Duodenal mucosa (tissue), 2 donors: Measurements from ENCODE around the gene ERI3.
"Not testable (repeated sequence)": the region's sequence is repeated elsewhere in the genome, so short reads cannot be mapped to it uniquely, and the experiment has no call there.

Experiments
- H3K27ac ChIP-seq: one replicate; pipeline ENCODE4 v1.7.0; 2013; ENCODE audit warnings: low read depth, low read length
- H3K27me3 ChIP-seq, 2 donors: one replicate each; pipeline ENCODE4 v1.7.0; 2013; ENCODE audit warnings: low read length in 2 of 2, control low read depth in 1 of 2; ENCODE audit not compliant: insufficient read depth in 2 of 2, control insufficient read depth in 1 of 2
- H3K36me3 ChIP-seq, 2 donors: one replicate each; pipeline ENCODE4 v1.7.0; 2013; ENCODE audit warnings: low read length in 2 of 2, control low read depth in 1 of 2; ENCODE audit not compliant: insufficient read depth in 2 of 2, control insufficient read depth in 1 of 2
- H3K4me1 ChIP-seq, 2 donors: one replicate each; pipeline ENCODE4 v1.7.0; 2013; ENCODE audit warnings: low read length in 2 of 2, control low read depth in 1 of 2; ENCODE audit not compliant: insufficient read depth in 2 of 2, control insufficient read depth in 1 of 2
- H3K4me3 ChIP-seq, 2 donors: one replicate each; pipeline ENCODE4 v1.7.0; 2013; ENCODE audit warnings: low read length in 2 of 2, low read depth in 1 of 2
- H3K9ac ChIP-seq, 2 donors: one replicate each; pipeline ENCODE4 v1.7.0; 2013; ENCODE audit warnings: low read length in 2 of 2, low read depth in 1 of 2
- H3K9me3 ChIP-seq, 2 donors: one replicate each; pipeline ENCODE4 v1.7.0; 2013; ENCODE audit warnings: low read length in 2 of 2, control low read depth in 1 of 2; ENCODE audit not compliant: control insufficient read depth in 1 of 2

ERI3 gene

GRCh38 chr1:44218503-44219300 is 136.4 kb downstream of the ERI3 start:
- Histone ChIP-seq H3K4me3 (no peak overlapping the region), H3K9me3 (no peaks in the 10 kb centered on the region), H3K9ac (no peak overlapping the region), H3K4me1 (peaks cover 9 to 15% of the 10 kb centered on the region in 2 donors), H3K27me3 (no peaks in the 10 kb centered on the region), H3K27ac (no peak overlapping the region), H3K36me3 (peaks cover 39 to 62% of the 10 kb centered on the region in 2 donors)

DNA sequence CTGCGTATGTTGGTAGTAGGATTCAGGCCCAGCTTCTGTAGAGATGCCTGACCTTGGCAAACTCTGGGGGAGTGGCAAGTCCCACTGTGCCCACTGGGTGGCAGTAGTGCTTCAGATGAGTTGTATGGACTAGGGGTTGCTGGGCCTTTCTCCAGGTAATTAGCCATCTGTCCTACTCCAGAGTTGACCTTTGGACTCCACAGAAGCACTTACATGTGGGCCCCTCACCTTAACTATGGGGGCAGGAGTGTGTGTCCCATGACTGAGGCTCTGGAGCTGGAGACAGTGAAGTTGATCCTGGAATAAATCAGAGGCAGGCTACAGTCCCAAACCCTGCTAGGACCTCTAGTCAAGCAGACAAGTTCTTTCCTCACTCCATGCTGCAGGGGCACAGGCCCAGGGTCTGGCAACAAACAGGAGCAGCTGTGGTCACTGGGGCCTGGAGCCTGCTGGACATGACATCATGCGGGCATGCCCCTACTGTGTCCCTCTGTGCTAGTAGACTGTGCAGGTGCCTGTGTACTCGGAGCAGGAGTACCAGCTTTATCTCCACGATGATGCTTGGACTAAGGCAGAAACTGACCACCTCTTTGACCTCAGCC is 137.1 kb downstream of the ERI3 start:
- Histone ChIP-seq H3K27ac (no peak overlapping the region), H3K4me3 (no peak overlapping the region), H3K27me3 (no peaks in the 10 kb centered on the region), H3K4me1 (peaks cover 11 to 17% of the 10 kb centered on the region in 2 donors), H3K9ac (no peak overlapping the region), H3K36me3 (peaks cover 39 to 62% of the 10 kb centered on the region in 2 donors), H3K9me3 (no peaks in the 10 kb centered on the region)

DNA sequence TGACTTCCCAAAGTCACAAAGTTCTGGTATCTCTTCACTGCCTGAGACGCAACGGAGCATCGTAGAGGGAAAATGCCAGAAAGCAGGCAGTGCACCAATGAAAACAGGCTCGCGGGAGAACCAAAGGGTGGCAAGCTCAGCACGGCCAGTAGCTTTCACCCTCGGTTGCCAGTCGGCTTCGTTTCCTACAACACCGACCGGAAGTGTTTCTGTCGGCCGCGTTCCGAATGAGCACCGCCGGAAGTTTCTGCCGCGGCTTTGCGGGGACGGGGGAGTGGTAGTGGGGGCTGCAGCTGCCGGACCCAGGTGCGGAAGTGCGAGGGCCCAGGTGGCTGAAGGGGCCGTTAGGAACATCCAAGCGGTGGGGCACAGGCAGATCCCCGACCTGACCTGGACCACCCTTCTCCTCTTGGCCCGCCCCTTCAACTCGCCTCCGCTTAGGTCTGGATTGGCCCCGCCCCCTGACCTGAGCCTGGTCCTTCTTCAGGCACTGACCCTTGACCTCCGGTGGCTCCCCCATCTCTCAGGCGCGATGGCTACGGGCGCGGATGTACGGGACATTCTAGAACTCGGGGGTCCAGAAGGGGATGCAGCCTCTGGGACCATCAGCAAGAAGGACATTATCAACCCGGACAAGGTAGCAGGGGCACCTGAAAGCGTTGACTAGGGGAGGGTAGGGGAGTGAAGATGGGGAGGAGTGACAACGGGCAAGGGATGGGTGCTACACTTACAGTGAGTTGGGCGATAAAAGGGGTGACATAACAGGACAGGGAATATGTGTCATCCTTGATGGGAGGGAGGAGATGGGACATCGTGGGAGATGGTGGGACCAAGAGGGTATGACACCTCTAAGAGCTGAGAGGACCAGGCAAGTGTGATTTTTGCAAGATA is 141.6 kb downstream of the ERI3 start, which contains the start of gene DMAP1:
Gene DMAP1 (plus strand): TSS at position 250 of the 891 bp plus-strand sequence. CDS start 283 bp downstream, at position 533.
- peaks cover 12 to 22% of the 10 kb centered on the region in 2 donors for H3K36me3 ChIP-seq
- no peaks in the 10 kb centered on the region for H3K9me3 ChIP-seq
- peak within 1 kb of the TSS; percentile 75 to 89 for H3K9ac ChIP-seq
- no peaks in the 10 kb centered on the region for H3K27me3 ChIP-seq
- peak within 1 kb of the TSS; percentile 97 to 99 for H3K4me3 ChIP-seq
- H3K4me1 ChIP-seq: peaks cover 18 to 24% of the 10 kb centered on the region in 2 donors
- H3K27ac ChIP-seq: peak within 1 kb of the TSS; percentile 13

GRCh38 chr1:44212355-44213221 is 142.5 kb downstream of the ERI3 start:
- H3K9ac ChIP-seq: peak overlapping the region; percentile 75 to 89
- no peak overlapping the region for H3K27ac ChIP-seq

DNA sequence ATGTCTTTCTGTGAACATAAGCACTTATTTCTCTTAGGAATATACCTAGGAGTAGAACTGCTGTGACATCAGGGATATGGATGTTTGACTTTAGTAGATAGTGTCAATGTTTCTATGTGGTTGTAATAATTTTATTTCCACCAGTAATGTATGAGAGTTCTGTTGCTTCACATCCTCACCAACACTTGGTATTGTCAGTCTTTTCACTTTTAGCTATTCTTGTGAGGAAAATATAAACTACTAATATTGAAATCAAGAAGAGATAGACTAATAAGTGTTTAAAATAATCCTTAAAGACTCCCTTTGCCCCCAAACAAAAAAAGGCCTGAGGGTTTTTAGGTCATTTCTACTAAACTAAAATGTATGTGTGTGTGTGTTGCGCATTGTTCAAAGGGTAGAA is 144.5 kb downstream of the ERI3 start:
- Histone ChIP-seq H3K27me3 (no peaks in the 10 kb centered on the region), H3K9me3 (no peaks in the 10 kb centered on the region), H3K9ac (no peak overlapping the region), H3K4me3 (no peak overlapping the region), H3K4me1 (peaks cover 18 to 19% of the 10 kb centered on the region in 2 donors), H3K36me3 (peaks cover 3 to 9% of the 10 kb centered on the region in 2 donors), H3K27ac (no peak overlapping the region)

More at GRCh38 chr1:44212355-44213221, 142.5 kb downstream of the ERI3 start:
- Histone ChIP-seq H3K9me3 (no peaks in the 10 kb centered on the region), H3K36me3 (peaks cover 9 to 17% of the 10 kb centered on the region in 2 donors), H3K4me1 (peaks cover 18 to 19% of the 10 kb centered on the region in 2 donors), H3K4me3 (peak overlapping the region; percentile 97 to 99), H3K27me3 (no peaks in the 10 kb centered on the region)

GRCh38 chr1:44208226-44208625 is 146.8 kb downstream of the ERI3 start:
- H3K36me3 ChIP-seq: no peaks in the 10 kb centered on the region
- peaks cover 7 to 8% of the 10 kb centered on the region in 2 donors for H3K4me1 ChIP-seq
- no peak overlapping the region for H3K4me3 ChIP-seq
- no peaks in the 10 kb centered on the region for H3K9me3 ChIP-seq
- H3K9ac ChIP-seq: no peak overlapping the region
- H3K27ac ChIP-seq: no peak overlapping the region
- H3K27me3 ChIP-seq: no peaks in the 10 kb centered on the region

DNA sequence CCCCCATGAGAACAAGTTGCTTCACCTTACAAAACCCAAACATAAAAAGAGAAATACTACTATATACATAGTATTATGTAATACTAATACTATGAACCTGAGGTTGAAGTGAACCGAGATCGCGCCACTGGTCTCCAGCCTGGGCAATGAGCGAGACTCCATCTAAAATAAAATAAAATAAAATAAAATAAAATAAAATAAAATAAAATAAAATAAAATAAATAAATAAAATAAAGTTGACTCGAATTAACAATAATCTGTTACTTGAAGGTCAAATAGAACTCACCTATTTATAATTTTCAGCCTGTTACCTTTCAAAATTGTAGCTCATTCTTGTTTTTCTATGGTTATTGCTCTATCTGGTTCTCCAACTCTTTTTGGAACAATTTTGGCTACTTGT is 148.5 kb downstream of the ERI3 start:
- H3K9ac ChIP-seq, H3K27ac ChIP-seq, H3K4me1 ChIP-seq, H3K27me3 ChIP-seq, H3K36me3 ChIP-seq, H3K9me3 ChIP-seq, H3K4me3 ChIP-seq: not testable (repeated sequence)

- Histone ChIP-seq H3K36me3 (no peaks in the 10 kb centered on the region), H3K27me3 (no peaks in the 10 kb centered on the region), H3K4me1 (no peaks in the 10 kb centered on the region), H3K9ac (no peak overlapping the region), H3K9me3 (no peaks in the 10 kb centered on the region), H3K27ac (no peak overlapping the region), H3K4me3 (no peak overlapping the region)
Measured at GRCh38 chr1:44200336-44200735, 154.7 kb downstream of the ERI3 start.

DNA sequence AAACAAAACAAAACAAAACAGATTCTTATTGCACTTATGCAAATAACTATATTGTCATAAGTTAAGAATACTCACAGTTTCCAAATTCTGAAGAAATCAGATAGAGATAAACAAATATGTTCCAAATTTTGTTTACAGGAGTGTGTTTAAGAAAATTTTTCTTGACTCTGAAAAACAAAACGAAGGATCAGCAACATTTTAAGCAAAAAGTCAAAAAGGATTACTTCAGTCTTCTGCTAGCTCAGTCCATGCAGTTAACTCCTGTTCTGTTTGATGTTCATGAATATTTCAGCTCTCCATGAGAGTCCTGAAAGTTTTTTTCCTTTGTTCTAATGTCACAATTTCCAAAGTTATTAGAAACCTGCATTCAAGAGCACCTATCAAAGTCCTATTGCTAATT is 180.4 kb downstream of the ERI3 start:
- H3K9me3 ChIP-seq: peaks cover 0 to 6% of the 10 kb centered on the region in 2 donors
- no peaks in the 10 kb centered on the region for H3K27me3 ChIP-seq
- H3K36me3 ChIP-seq: no peaks in the 10 kb centered on the region
- no peak overlapping the region for H3K4me3 ChIP-seq
- H3K27ac ChIP-seq: no peak overlapping the region
- H3K4me1 ChIP-seq: no peaks in the 10 kb centered on the region
- H3K9ac ChIP-seq: no peak overlapping the region
